ENCODE data around the gene EGFR.

The EGFR gene

GRCh38 chr7:55179931-55180682 is 161.3 kb downstream of the EGFR start:
- WGBS, 2 donors (ENCODE audit: extremely low coverage in 2 of 2, insufficient read length in 2 of 2, insufficient replicate concordance in 1 of 2): no CpG with 5 or more reads among the region's 5 CpGs
- no peak overlapping the region for H2BK12ac ChIP-seq (ENCODE audit: low read length)
- no peak overlapping the region for H3K9ac ChIP-seq (ENCODE audit: low read depth, low read length, poor library complexity)
- no peak overlapping the region for H3K4me3 ChIP-seq (ENCODE audit: low read length in 2 of 2)
- no peaks in the 10 kb centered on the region for H3K27me3 ChIP-seq (ENCODE audit: control insufficient read depth in 3 of 3, insufficient read depth in 3 of 3, low read depth in 1 of 3, low read length in 3 of 3)
- peaks cover 0 to 6% of the 10 kb centered on the region in 2 donors for H3K4me1 ChIP-seq (ENCODE audit: control insufficient read depth in 2 of 2, insufficient read depth in 1 of 2, low read depth in 1 of 2, low read length in 2 of 2)
- no peak overlapping the region for H4K8ac ChIP-seq (ENCODE audit: low read depth, low read length)
- H3K4me2 ChIP-seq (ENCODE audit: insufficient read depth, low read length, poor library complexity, severe bottlenecking): no peak overlapping the region
- no peak overlapping the region for H4K91ac ChIP-seq (ENCODE audit: low read depth, low read length, poor library complexity)
- H3K36me3 ChIP-seq (replicated peaks in 1 of 2; ENCODE audit: control insufficient read depth in 2 of 2, insufficient read depth in 2 of 2, low read length in 2 of 2): peaks cover 0 to 13% of the 10 kb centered on the region in 2 donors
- H2AFZ ChIP-seq (ENCODE audit: low read length): no peak overlapping the region
- no peak overlapping the region for H2BK15ac ChIP-seq (ENCODE audit: low read length)
- no peak overlapping the region for H2BK5ac ChIP-seq (ENCODE audit: low read length)
- no peak overlapping the region for H2AK5ac ChIP-seq (ENCODE audit: low read depth, low read length)
- H3K4ac ChIP-seq (ENCODE audit: low read length): no peak overlapping the region
- H2BK120ac ChIP-seq (ENCODE audit: low read depth, low read length): no peak overlapping the region
- no peak overlapping the region for H3K27ac ChIP-seq (replicated peaks; ENCODE audit: low read length)
- H3K9me3 ChIP-seq (replicated peaks in 1 of 2; ENCODE audit: control insufficient read depth in 2 of 2, insufficient read depth in 1 of 2, low read depth in 1 of 2, low read length in 2 of 2): no peaks in the 10 kb centered on the region
- no peak overlapping the region for H3K23ac ChIP-seq (ENCODE audit: low read depth, low read length, poor library complexity)
- H3K18ac ChIP-seq (ENCODE audit: low read length): no peak overlapping the region
- no peak for DNase-seq (ENCODE audit: low spot score)
- H3K79me1 ChIP-seq (ENCODE audit: low read depth, low read length): no peaks in the 10 kb centered on the region
- H3K14ac ChIP-seq (ENCODE audit: low read length): no peak overlapping the region

DNA sequence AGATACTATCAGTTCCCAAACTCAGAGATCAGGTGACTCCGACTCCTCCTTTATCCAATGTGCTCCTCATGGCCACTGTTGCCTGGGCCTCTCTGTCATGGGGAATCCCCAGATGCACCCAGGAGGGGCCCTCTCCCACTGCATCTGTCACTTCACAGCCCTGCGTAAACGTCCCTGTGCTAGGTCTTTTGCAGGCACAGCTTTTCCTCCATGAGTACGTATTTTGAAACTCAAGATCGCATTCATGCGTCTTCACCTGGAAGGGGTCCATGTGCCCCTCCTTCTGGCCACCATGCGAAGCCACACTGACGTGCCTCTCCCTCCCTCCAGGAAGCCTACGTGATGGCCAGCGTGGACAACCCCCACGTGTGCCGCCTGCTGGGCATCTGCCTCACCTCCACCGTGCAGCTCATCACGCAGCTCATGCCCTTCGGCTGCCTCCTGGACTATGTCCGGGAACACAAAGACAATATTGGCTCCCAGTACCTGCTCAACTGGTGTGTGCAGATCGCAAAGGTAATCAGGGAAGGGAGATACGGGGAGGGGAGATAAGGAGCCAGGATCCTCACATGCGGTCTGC is 162.2 kb downstream of the EGFR start:
- H3K79me1 ChIP-seq (ENCODE audit: low read depth, low read length): no peaks in the 10 kb centered on the region
- H3K27me3 ChIP-seq (ENCODE audit: control insufficient read depth in 3 of 3, insufficient read depth in 3 of 3, low read depth in 1 of 3, low read length in 3 of 3): no peaks in the 10 kb centered on the region
- no peak overlapping the region for H2BK5ac ChIP-seq (ENCODE audit: low read length)
- no peak overlapping the region for H2BK120ac ChIP-seq (ENCODE audit: low read depth, low read length)
- H3K23ac ChIP-seq (ENCODE audit: low read depth, low read length, poor library complexity): no peak overlapping the region
- no peak overlapping the region for H2AK5ac ChIP-seq (ENCODE audit: low read depth, low read length)
- no peak overlapping the region for H2AFZ ChIP-seq (ENCODE audit: low read length)
- no peak overlapping the region for H3K27ac ChIP-seq (replicated peaks; ENCODE audit: low read length)
- no peaks in the 10 kb centered on the region for H3K9me3 ChIP-seq (replicated peaks in 1 of 2; ENCODE audit: control insufficient read depth in 2 of 2, insufficient read depth in 1 of 2, low read depth in 1 of 2, low read length in 2 of 2)
- H3K9ac ChIP-seq (ENCODE audit: low read depth, low read length, poor library complexity): no peak overlapping the region
- H3K4me3 ChIP-seq (ENCODE audit: low read length in 2 of 2): no peak overlapping the region
- H3K36me3 ChIP-seq (replicated peaks in 1 of 2; ENCODE audit: control insufficient read depth in 2 of 2, insufficient read depth in 2 of 2, low read length in 2 of 2): peaks cover 0 to 15% of the 10 kb centered on the region in 2 donors
- no peak overlapping the region for H4K8ac ChIP-seq (ENCODE audit: low read depth, low read length)
- H3K4me1 ChIP-seq (ENCODE audit: control insufficient read depth in 2 of 2, insufficient read depth in 1 of 2, low read depth in 1 of 2, low read length in 2 of 2): peaks cover 0 to 7% of the 10 kb centered on the region in 2 donors
- no peak overlapping the region for H3K18ac ChIP-seq (ENCODE audit: low read length)
- no peak overlapping the region for H3K14ac ChIP-seq (ENCODE audit: low read length)
- H3K4ac ChIP-seq (ENCODE audit: low read length): no peak overlapping the region
- no peak overlapping the region for H4K91ac ChIP-seq (ENCODE audit: low read depth, low read length, poor library complexity)
- WGBS, 2 donors (ENCODE audit: extremely low coverage in 2 of 2, insufficient read length in 2 of 2, insufficient replicate concordance in 1 of 2): no CpG with 5 or more reads among the region's 19 CpGs
- H2BK15ac ChIP-seq (ENCODE audit: low read length): no peak overlapping the region
- no peak overlapping the region for H3K4me2 ChIP-seq (ENCODE audit: insufficient read depth, low read length, poor library complexity, severe bottlenecking)
- H2BK12ac ChIP-seq (ENCODE audit: low read length): no peak overlapping the region
- DNase-seq (ENCODE audit: low spot score): no peak

GRCh38 chr7:55181762-55182161 is 162.9 kb downstream of the EGFR start:
- Histone ChIP-seq H3K4me3 (ENCODE audit: low read length in 2 of 2) (no peak overlapping the region), H3K79me1 (ENCODE audit: low read depth, low read length) (no peaks in the 10 kb centered on the region), H2BK12ac (ENCODE audit: low read length) (no peak overlapping the region), H3K27ac (replicated peaks; ENCODE audit: low read length) (no peak overlapping the region), H3K4ac (ENCODE audit: low read length) (no peak overlapping the region), H4K8ac (ENCODE audit: low read depth, low read length) (no peak overlapping the region), H3K4me2 (ENCODE audit: insufficient read depth, low read length, poor library complexity, severe bottlenecking) (no peak overlapping the region), H4K91ac (ENCODE audit: low read depth, low read length, poor library complexity) (no peak overlapping the region), H3K18ac (ENCODE audit: low read length) (peak overlapping the region; percentile 39), H3K36me3 (replicated peaks in 1 of 2; ENCODE audit: control insufficient read depth in 2 of 2, insufficient read depth in 2 of 2, low read length in 2 of 2) (peaks cover 0 to 13% of the 10 kb centered on the region in 2 donors), H3K9me3 (replicated peaks in 1 of 2; ENCODE audit: control insufficient read depth in 2 of 2, insufficient read depth in 1 of 2, low read depth in 1 of 2, low read length in 2 of 2) (no peaks in the 10 kb centered on the region), H2AFZ (ENCODE audit: low read length) (no peak overlapping the region), H2BK120ac (ENCODE audit: low read depth, low read length) (no peak overlapping the region), H2BK15ac (ENCODE audit: low read length) (no peak overlapping the region), H3K23ac (ENCODE audit: low read depth, low read length, poor library complexity) (no peak overlapping the region), H2AK5ac (ENCODE audit: low read depth, low read length) (no peak overlapping the region), H3K14ac (ENCODE audit: low read length) (no peak overlapping the region), H3K4me1 (ENCODE audit: control insufficient read depth in 2 of 2, insufficient read depth in 1 of 2, low read depth in 1 of 2, low read length in 2 of 2) (peaks cover 0 to 8% of the 10 kb centered on the region in 2 donors), H3K9ac (ENCODE audit: low read depth, low read length, poor library complexity) (no peak overlapping the region), H2BK5ac (ENCODE audit: low read length) (no peak overlapping the region), H3K27me3 (ENCODE audit: control insufficient read depth in 3 of 3, insufficient read depth in 3 of 3, low read depth in 1 of 3, low read length in 3 of 3) (no peaks in the 10 kb centered on the region)
- DNase-seq (ENCODE audit: low spot score): no peak
- WGBS, 2 donors (ENCODE audit: extremely low coverage in 2 of 2, insufficient read length in 2 of 2, insufficient replicate concordance in 1 of 2): no CpG with 5 or more reads among the region's 4 CpGs

DNA sequence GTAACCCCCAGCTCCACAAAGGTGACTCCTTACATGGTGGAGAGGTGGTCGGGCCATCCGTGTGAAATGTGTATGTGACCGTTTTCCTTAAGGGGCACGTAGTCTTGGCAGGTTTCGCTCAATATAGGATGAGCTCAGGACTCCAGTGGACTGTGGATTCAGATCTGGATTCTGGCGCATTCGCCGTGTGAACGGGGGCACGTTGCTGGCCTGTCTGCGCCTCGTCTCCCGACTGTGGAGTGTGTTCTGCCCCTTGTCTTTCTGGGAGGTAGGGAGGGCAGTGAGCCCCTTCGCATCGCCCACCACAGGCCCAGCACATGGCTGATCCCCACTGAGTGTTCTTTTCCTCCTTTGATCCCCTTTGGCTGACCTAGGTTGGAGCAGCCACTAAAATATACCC is 165.1 kb downstream of the EGFR start:
- H2BK12ac ChIP-seq (ENCODE audit: low read length): no peak overlapping the region
- no CpG with 5 or more reads among the region's 15 CpGs for WGBS, 2 donors (ENCODE audit: extremely low coverage in 2 of 2, insufficient read length in 2 of 2, insufficient replicate concordance in 1 of 2)

More for the DNA sequence above, 165.1 kb downstream of the EGFR start:
- no peak overlapping the region for H3K14ac ChIP-seq (ENCODE audit: low read length)
- no peak overlapping the region for H3K4ac ChIP-seq (ENCODE audit: low read length)
- no peak overlapping the region for H3K18ac ChIP-seq (ENCODE audit: low read length)
- no peak for DNase-seq (ENCODE audit: low spot score)
- peaks cover 0 to 13% of the 10 kb centered on the region in 2 donors for H3K36me3 ChIP-seq (replicated peaks in 1 of 2; ENCODE audit: control insufficient read depth in 2 of 2, insufficient read depth in 2 of 2, low read length in 2 of 2)
- no peak overlapping the region for H3K27ac ChIP-seq (replicated peaks; ENCODE audit: low read length)
- no peaks in the 10 kb centered on the region for H3K79me1 ChIP-seq (ENCODE audit: low read depth, low read length)
- no peak overlapping the region for H2BK15ac ChIP-seq (ENCODE audit: low read length)
- H3K4me2 ChIP-seq (ENCODE audit: insufficient read depth, low read length, poor library complexity, severe bottlenecking): no peak overlapping the region
- no peak overlapping the region for H2AK5ac ChIP-seq (ENCODE audit: low read depth, low read length)
- no peak overlapping the region for H2BK120ac ChIP-seq (ENCODE audit: low read depth, low read length)
- no peaks in the 10 kb centered on the region for H3K27me3 ChIP-seq (ENCODE audit: control insufficient read depth in 3 of 3, insufficient read depth in 3 of 3, low read depth in 1 of 3, low read length in 3 of 3)
- H3K9ac ChIP-seq (ENCODE audit: low read depth, low read length, poor library complexity): no peak overlapping the region
- no peak overlapping the region for H3K4me3 ChIP-seq (ENCODE audit: low read length in 2 of 2)
- H4K8ac ChIP-seq (ENCODE audit: low read depth, low read length): no peak overlapping the region
- H2BK5ac ChIP-seq (ENCODE audit: low read length): no peak overlapping the region
- no peak overlapping the region for H4K91ac ChIP-seq (ENCODE audit: low read depth, low read length, poor library complexity)
- no peaks in the 10 kb centered on the region for H3K9me3 ChIP-seq (replicated peaks in 1 of 2; ENCODE audit: control insufficient read depth in 2 of 2, insufficient read depth in 1 of 2, low read depth in 1 of 2, low read length in 2 of 2)
- no peak overlapping the region for H2AFZ ChIP-seq (ENCODE audit: low read length)
- peaks cover 8 to 15% of the 10 kb centered on the region in 2 donors for H3K4me1 ChIP-seq (ENCODE audit: control insufficient read depth in 2 of 2, insufficient read depth in 1 of 2, low read depth in 1 of 2, low read length in 2 of 2)
- H3K23ac ChIP-seq (ENCODE audit: low read depth, low read length, poor library complexity): no peak overlapping the region
